HEK293 (cell line): ENCODE data around the gene ECSIT.

Experiments used
- CTCF ChIA-PET: fragments of 350-600 bp; formaldehyde crosslinking; extraction: SDS; loops from one replicate; lab custom pipeline; 2021; ENCODE audit warnings: antibody characterized with exemption; lab: Yijun Ruan, JAX
- POLR2A ChIA-PET: fragments of 300-600 bp; formaldehyde crosslinking; extraction: SDS; loops from one replicate; lab custom pipeline; 2020; ENCODE audit warnings: antibody characterized with exemption, inconsistent platforms; lab: Yijun Ruan, JAX
- H3K27ac ChIP-seq: fragments of 200-500 bp; sonication (Bioruptor generic); 2 replicates; pipeline ENCODE4 v1.5.1; 2014; ENCODE audit warnings: low read depth, low read length, control low read depth, inconsistent platforms; ENCODE audit errors: extremely low read depth
- H3K36me3 ChIP-seq, 2 experiments: fragments of 200-500 bp in 1 of 2; sonication (Bioruptor generic) in 1 of 2; 1 replicate in 1 of 2; 2 replicates in 1 of 2; pipeline ENCODE4 v1.5.1; 2014 to 2017; ENCODE audit warnings: inconsistent platforms in 2 of 2, low read length in 2 of 2; ENCODE audit not compliant: control insufficient read depth in 2 of 2, insufficient read depth in 1 of 2
- H3K4me1 ChIP-seq: fragments of 200-500 bp; sonication (Bioruptor generic); 2 replicates; pipeline ENCODE4 v1.5.1; 2014; ENCODE audit warnings: mild to moderate bottlenecking, low read length, inconsistent platforms; ENCODE audit not compliant: control insufficient read depth, insufficient read depth
- H3K4me3 ChIP-seq: 2 replicates; pipeline ENCODE4 v1.5.1; 2011; ENCODE audit warnings: low read depth, mild to moderate bottlenecking, control low read depth, low read length, moderate library complexity
- H3K9me3 ChIP-seq: fragments of 200-500 bp; sonication (Bioruptor generic); 2 replicates; pipeline ENCODE4 v1.5.1; 2014; ENCODE audit warnings: low read depth, low read length, inconsistent platforms; ENCODE audit not compliant: control insufficient read depth, insufficient read depth
- BCL11B ChIP-seq: fragments of 450-650 bp; formaldehyde crosslinking; IDR thresholded peaks from 2 replicates; pipeline ENCODE4 v1.5.1; 2016; ENCODE audit warnings: low read depth, missing biosample characterization, missing genetic modification characterization
- HOXC10 ChIP-seq: sonication (generic); formaldehyde crosslinking; IDR thresholded peaks from 2 replicates; pipeline ENCODE4 v1.8.1; 2023; ENCODE audit warnings: mild to moderate bottlenecking, missing genetic modification reagents
- OVOL3 ChIP-seq: fragments of 450-650 bp; formaldehyde crosslinking; IDR thresholded peaks from 2 replicates; pipeline ENCODE4 v1.5.1; 2016; ENCODE audit warnings: missing biosample characterization, missing genetic modification characterization
- REST ChIP-seq: fragments of 450-650 bp; formaldehyde crosslinking; IDR thresholded peaks from 2 replicates; pipeline ENCODE4 v1.5.1; 2016; ENCODE audit warnings: missing biosample characterization, missing genetic modification characterization
- SP2 ChIP-seq: fragments of 450-650 bp; formaldehyde crosslinking; IDR thresholded peaks from 2 replicates; pipeline ENCODE4 v1.5.1; 2016; ENCODE audit warnings: missing biosample characterization, missing genetic modification characterization
- ZNF10 ChIP-seq: fragments of 450-650 bp; formaldehyde crosslinking; IDR thresholded peaks from 2 replicates; pipeline ENCODE4 v1.5.1; 2017; ENCODE audit warnings: missing biosample characterization, missing genetic modification characterization
- ZNF148 ChIP-seq: fragments of 450-650 bp; formaldehyde crosslinking; IDR thresholded peaks from 2 replicates; pipeline ENCODE4 v1.5.0; 2017; ENCODE audit warnings: missing biosample characterization, missing genetic modification characterization, borderline replicate concordance
- ZNF184 ChIP-seq: fragments of 450-650 bp; IDR thresholded peaks from 2 replicates; pipeline ENCODE4 v1.5.1; 2018; ENCODE audit warnings: missing biosample characterization, mild to moderate bottlenecking, missing genetic modification characterization
- ZNF24 ChIP-seq: fragments of 450-650 bp; formaldehyde crosslinking; IDR thresholded peaks from 2 replicates; pipeline ENCODE4 v1.5.1; 2016; ENCODE audit warnings: missing biosample characterization, missing genetic modification characterization
- ZNF266 ChIP-seq: fragments of 450-650 bp; formaldehyde crosslinking; IDR thresholded peaks from 2 replicates; pipeline ENCODE4 v1.5.1; 2016; ENCODE audit warnings: missing biosample characterization, missing genetic modification characterization, low read depth
- ZNF426 ChIP-seq: fragments of 450-650 bp; formaldehyde crosslinking; IDR thresholded peaks from 2 replicates; pipeline ENCODE4 v1.5.1; 2017; ENCODE audit warnings: missing biosample characterization, missing genetic modification characterization, mild to moderate bottlenecking, inconsistent platforms, moderate library complexity
- ZNF501 ChIP-seq: fragments of 450-650 bp; formaldehyde crosslinking; IDR thresholded peaks from 2 replicates; pipeline ENCODE4 v1.5.1; 2016; ENCODE audit warnings: missing biosample characterization, missing genetic modification characterization
- ZNF768 ChIP-seq: fragments of 450-650 bp; formaldehyde crosslinking; IDR thresholded peaks from 2 replicates; pipeline ENCODE4 v1.5.1; 2018; ENCODE audit warnings: missing biosample characterization, mild to moderate bottlenecking, missing genetic modification characterization
- ZNF830 ChIP-seq: fragments of 450-650 bp; IDR thresholded peaks from 2 replicates; pipeline ENCODE4 v1.5.0; 2018; ENCODE audit warnings: missing biosample characterization, missing genetic modification characterization, low read depth, mild to moderate bottlenecking, moderate library complexity
- TF ChIP-seq, protein P1 (sequence below): fragments of 450-650 bp; formaldehyde crosslinking; IDR thresholded peaks from 2 replicates; pipeline ENCODE4 v1.5.1; 2016; ENCODE audit warnings: missing biosample characterization, missing genetic modification characterization
- TF ChIP-seq, protein P2 (sequence below): fragments of 450-650 bp; IDR thresholded peaks from 2 replicates; pipeline ENCODE4 v1.5.1; 2018; ENCODE audit warnings: missing biosample characterization, missing genetic modification characterization
- TF ChIP-seq, protein P3 (sequence below): fragments of 450-650 bp; formaldehyde crosslinking; IDR thresholded peaks from 2 replicates; pipeline ENCODE4 v1.5.1; 2017; ENCODE audit warnings: missing biosample characterization, mild to moderate bottlenecking, missing genetic modification characterization, moderate library complexity
- TF ChIP-seq, protein P4 (sequence below): fragments of 450-650 bp; formaldehyde crosslinking; IDR thresholded peaks from 2 replicates; pipeline ENCODE4 v1.5.1; 2016; ENCODE audit warnings: missing biosample characterization, missing genetic modification characterization

The ECSIT gene

GRCh38 chr19:11482384-11483050, 46.4 kb downstream of the ECSIT start (continued):
- TF ChIP-seq ZNF426 (no peak), ZNF768 (no peak), ZNF184 (tag by site-specific recombination) (peak; percentile 33; the same call in 1 of the 2 replicates), BCL11B (tag by site-specific recombination) (peak; percentile 95), HOXC10 (CRISPR knock-in tag) (no peak), ZNF830 (tag by site-specific recombination) (no peak), ZNF501 (peak; percentile 90), ZNF24 (tag by site-specific recombination) (0 out of 2 replicates have a peak, but pooled peaks have one; percentile 52)
- TF ChIP-seq, protein P1, sequence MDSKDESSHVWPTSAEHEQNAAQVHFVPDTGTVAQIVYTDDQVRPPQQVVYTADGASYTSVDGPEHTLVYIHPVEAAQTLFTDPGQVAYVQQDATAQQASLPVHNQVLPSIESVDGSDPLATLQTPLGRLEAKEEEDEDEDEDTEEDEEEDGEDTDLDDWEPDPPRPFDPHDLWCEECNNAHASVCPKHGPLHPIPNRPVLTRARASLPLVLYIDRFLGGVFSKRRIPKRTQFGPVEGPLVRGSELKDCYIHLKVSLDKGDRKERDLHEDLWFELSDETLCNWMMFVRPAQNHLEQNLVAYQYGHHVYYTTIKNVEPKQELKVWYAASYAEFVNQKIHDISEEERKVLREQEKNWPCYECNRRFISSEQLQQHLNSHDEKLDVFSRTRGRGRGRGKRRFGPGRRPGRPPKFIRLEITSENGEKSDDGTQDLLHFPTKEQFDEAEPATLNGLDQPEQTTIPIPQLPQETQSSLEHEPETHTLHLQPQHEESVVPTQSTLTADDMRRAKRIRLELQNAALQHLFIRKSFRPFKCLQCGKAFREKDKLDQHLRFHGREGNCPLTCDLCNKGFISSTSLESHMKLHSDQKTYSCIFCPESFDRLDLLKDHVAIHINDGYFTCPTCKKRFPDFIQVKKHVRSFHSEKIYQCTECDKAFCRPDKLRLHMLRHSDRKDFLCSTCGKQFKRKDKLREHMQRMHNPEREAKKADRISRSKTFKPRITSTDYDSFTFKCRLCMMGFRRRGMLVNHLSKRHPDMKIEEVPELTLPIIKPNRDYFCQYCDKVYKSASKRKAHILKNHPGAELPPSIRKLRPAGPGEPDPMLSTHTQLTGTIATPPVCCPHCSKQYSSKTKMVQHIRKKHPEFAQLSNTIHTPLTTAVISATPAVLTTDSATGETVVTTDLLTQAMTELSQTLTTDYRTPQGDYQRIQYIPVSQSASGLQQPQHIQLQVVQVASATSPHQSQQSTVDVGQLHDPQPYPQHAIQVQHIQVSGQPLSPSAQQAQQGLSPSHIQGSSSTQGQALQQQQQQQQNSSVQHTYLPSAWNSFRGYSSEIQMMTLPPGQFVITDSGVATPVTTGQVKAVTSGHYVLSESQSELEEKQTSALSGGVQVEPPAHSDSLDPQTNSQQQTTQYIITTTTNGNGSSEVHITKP (tag by site-specific recombination): peak; percentile 89
- TF ChIP-seq, protein P2, sequence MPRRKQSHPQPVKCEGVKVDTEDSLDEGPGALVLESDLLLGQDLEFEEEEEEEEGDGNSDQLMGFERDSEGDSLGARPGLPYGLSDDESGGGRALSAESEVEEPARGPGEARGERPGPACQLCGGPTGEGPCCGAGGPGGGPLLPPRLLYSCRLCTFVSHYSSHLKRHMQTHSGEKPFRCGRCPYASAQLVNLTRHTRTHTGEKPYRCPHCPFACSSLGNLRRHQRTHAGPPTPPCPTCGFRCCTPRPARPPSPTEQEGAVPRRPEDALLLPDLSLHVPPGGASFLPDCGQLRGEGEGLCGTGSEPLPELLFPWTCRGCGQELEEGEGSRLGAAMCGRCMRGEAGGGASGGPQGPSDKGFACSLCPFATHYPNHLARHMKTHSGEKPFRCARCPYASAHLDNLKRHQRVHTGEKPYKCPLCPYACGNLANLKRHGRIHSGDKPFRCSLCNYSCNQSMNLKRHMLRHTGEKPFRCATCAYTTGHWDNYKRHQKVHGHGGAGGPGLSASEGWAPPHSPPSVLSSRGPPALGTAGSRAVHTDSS: peak; percentile 51; the same call in 1 of the 2 replicates
- TF ChIP-seq, protein P3, sequence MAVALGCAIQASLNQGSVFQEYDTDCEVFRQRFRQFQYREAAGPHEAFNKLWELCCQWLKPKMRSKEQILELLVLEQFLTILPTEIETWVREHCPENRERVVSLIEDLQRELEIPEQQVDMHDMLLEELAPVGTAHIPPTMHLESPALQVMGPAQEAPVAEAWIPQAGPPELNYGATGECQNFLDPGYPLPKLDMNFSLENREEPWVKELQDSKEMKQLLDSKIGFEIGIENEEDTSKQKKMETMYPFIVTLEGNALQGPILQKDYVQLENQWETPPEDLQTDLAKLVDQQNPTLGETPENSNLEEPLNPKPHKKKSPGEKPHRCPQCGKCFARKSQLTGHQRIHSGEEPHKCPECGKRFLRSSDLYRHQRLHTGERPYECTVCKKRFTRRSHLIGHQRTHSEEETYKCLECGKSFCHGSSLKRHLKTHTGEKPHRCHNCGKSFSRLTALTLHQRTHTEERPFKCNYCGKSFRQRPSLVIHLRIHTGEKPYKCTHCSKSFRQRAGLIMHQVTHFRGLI: peak; percentile 47; the same call in 1 of the 2 replicates

- Histone ChIP-seq H3K36me3 (peaks cover 0 to 8% of the 10 kb centered on the region in 2 experiments; a peak in 2 of 3 replicates), H3K27ac (peak overlapping the region; percentile 33; the same call in 1 of the 2 replicates), H3K9me3 (no peaks in the 10 kb centered on the region), H3K4me3 (peak overlapping the region; percentile 28), H3K4me1 (no peaks in the 10 kb centered on the region)
- POLR2A ChIA-PET: interaction anchor here (0.7 to 2.1 kb wide), 6 partner anchors 46 to 356 kb away, joined by 3 to 13 read pairs (median 8); partner anchors contain the start of genes ODAD3, PRKCSH and SWSAP1
- CTCF ChIA-PET: interaction anchor here (0.6 to 3.4 kb wide), 43 partner anchors 9 to 1569 kb away, joined by 3 to 42 read pairs (median 4); partner anchors contain the start of genes CCDC159, EPOR, RAB3D and SWSAP1
- TF ChIP-seq SP2 (tag by site-specific recombination): peak; percentile 94
- TF ChIP-seq, protein P4, sequence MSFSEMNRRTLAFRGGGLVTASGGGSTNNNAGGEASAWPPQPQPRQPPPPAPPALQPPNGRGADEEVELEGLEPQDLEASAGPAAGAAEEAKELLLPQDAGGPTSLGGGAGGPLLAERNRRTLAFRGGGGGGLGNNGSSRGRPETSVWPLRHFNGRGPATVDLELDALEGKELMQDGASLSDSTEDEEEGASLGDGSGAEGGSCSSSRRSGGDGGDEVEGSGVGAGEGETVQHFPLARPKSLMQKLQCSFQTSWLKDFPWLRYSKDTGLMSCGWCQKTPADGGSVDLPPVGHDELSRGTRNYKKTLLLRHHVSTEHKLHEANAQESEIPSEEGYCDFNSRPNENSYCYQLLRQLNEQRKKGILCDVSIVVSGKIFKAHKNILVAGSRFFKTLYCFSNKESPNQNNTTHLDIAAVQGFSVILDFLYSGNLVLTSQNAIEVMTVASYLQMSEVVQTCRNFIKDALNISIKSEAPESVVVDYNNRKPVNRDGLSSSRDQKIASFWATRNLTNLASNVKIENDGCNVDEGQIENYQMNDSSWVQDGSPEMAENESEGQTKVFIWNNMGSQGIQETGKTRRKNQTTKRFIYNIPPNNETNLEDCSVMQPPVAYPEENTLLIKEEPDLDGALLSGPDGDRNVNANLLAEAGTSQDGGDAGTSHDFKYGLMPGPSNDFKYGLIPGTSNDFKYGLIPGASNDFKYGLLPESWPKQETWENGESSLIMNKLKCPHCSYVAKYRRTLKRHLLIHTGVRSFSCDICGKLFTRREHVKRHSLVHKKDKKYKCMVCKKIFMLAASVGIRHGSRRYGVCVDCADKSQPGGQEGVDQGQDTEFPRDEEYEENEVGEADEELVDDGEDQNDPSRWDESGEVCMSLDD (tag by site-specific recombination): no peak
- no peak for TF ChIP-seq OVOL3 (tag by site-specific recombination)
- TF ChIP-seq ZNF148 (tag by site-specific recombination): no peak
- TF ChIP-seq ZNF10 (tag by site-specific recombination): 0 out of 2 replicates have a peak, but pooled peaks have one; percentile 9
- TF ChIP-seq ZNF266 (tag by site-specific recombination): no peak
- peak; percentile 97 for TF ChIP-seq REST (tag by site-specific recombination)
Observed at GRCh38 chr19:11481534-11482383, 47.2 kb downstream of the ECSIT start.
